ENCODE data around the gene HDAC4.

HDAC4 gene

DNA sequence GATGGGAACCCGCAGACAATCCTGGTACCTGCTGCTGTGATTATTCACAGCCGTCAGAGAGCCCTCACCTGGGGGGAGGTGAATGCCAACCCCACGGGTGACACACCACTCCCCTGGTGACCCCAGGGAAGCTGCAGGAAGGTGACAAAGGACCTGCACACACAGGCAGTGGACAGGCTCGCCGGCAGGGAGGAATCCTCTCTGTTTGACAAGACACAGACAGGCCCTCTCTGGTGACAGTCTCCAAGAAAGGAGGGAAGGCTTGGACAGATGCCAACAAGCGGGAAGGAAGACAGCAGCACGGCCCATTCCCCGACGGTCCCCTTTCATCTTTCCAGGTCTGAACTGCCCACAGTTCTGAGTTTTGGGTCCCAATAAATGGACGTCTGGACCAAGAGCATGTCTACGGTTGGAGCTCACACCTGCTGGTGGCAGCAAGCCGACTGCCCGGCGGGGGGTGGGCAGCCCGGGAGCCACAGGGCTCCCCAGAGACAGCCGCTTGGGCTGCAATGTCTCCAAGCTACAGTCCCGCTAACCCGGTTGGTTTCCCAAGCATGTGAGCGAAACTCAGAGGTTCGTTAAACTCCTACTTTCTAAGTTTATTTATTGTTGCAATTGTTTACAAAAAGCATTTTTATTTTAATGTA lies 31.8 kb downstream of the HDAC4 start:
- Histone ChIP-seq H3K4me3 (replicated peaks; ENCODE audit: insufficient read depth, low read length) (no peak overlapping the region), H3K27ac (replicated peaks) (no peak overlapping the region), H3K27me3 (ENCODE audit: insufficient read depth, poor library complexity, severe bottlenecking) (no peaks in the 10 kb centered on the region)
- DNase-seq (ENCODE audit: low read depth in 1 of 2, low spot score in 1 of 2): no peak
- TF ChIP-seq REST (IDR thresholded peaks at IDR 0.05; ENCODE audit: insufficient replicate concordance, low read depth): no peak

DNA sequence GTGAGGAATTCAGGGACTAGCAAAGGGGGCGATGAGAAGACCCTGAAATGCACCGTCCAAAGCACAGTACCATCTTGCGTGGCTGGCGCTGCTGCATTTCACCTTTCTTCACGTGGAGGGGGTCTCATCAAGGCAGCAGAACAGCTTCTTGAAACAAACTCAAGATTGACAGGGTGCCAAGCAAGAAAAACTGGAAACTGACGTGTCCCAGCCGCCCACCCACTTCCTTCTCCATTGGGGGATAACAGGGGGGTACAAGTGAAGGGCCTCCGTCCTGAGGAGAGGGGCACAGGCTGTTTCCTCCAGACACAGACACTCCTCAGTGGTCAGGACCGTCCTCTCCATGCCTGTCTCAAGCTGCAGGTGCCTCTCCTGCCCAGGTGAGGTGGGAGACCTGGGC lies 32.5 kb downstream of the HDAC4 start:
- no peak overlapping the region for H3K4me3 ChIP-seq (replicated peaks; ENCODE audit: insufficient read depth, low read length)
- no peaks in the 10 kb centered on the region for H3K27me3 ChIP-seq (ENCODE audit: insufficient read depth, poor library complexity, severe bottlenecking)
- TF ChIP-seq GABPA (IDR thresholded peaks at IDR 0.05; ENCODE audit: low read depth): no peak
- TF ChIP-seq SPI1 (IDR thresholded peaks at IDR 0.05; ENCODE audit: borderline replicate concordance, low read depth): no peak
- TF ChIP-seq POLR2AphosphoS5 (IDR thresholded peaks at IDR 0.05; ENCODE audit: low read depth): no peak
- TF ChIP-seq, protein P1, sequence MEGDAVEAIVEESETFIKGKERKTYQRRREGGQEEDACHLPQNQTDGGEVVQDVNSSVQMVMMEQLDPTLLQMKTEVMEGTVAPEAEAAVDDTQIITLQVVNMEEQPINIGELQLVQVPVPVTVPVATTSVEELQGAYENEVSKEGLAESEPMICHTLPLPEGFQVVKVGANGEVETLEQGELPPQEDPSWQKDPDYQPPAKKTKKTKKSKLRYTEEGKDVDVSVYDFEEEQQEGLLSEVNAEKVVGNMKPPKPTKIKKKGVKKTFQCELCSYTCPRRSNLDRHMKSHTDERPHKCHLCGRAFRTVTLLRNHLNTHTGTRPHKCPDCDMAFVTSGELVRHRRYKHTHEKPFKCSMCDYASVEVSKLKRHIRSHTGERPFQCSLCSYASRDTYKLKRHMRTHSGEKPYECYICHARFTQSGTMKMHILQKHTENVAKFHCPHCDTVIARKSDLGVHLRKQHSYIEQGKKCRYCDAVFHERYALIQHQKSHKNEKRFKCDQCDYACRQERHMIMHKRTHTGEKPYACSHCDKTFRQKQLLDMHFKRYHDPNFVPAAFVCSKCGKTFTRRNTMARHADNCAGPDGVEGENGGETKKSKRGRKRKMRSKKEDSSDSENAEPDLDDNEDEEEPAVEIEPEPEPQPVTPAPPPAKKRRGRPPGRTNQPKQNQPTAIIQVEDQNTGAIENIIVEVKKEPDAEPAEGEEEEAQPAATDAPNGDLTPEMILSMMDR (IDR thresholded peaks at IDR 0.05; ENCODE audit: insufficient read depth, low read length): no peak
- no peak for TF ChIP-seq REST (IDR thresholded peaks at IDR 0.05; ENCODE audit: insufficient replicate concordance, low read depth)
- H3K27ac ChIP-seq (replicated peaks): no peak overlapping the region
- no peak for DNase-seq (ENCODE audit: low read depth in 1 of 2, low spot score in 1 of 2)

DNA sequence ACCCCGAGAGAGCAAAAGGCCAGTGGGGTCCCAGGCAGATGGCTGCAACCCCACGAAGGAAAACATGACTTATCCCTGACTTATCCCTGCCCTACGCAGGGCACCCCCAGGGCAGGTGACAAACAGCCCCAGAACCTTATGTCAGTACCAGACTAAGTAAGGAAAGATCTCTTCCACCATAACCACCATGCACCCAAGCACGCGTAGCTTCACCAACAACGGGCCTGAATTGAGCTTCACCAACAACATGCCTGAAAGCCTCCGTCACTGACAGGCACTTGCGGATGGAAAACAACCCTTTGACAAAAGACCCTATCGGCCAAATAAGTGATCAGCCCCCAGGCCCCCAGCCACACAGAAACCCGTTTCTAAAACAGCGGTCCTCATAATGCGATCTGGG lies 34.1 kb downstream of the HDAC4 start:
- H3K27me3 ChIP-seq (ENCODE audit: insufficient read depth, poor library complexity, severe bottlenecking): no peaks in the 10 kb centered on the region

More for the DNA sequence above, 34.1 kb downstream of the HDAC4 start:
- H3K4me3 ChIP-seq (replicated peaks; ENCODE audit: insufficient read depth, low read length): no peak overlapping the region
- H3K27ac ChIP-seq (replicated peaks): no peak overlapping the region
- no peak for DNase-seq (ENCODE audit: low read depth in 1 of 2, low spot score in 1 of 2)
- TF ChIP-seq GABPA (IDR thresholded peaks at IDR 0.05; ENCODE audit: low read depth) (no peak), POLR2AphosphoS5 (IDR thresholded peaks at IDR 0.05; ENCODE audit: low read depth) (no peak), REST (IDR thresholded peaks at IDR 0.05; ENCODE audit: insufficient replicate concordance, low read depth) (no peak), SPI1 (IDR thresholded peaks at IDR 0.05; ENCODE audit: borderline replicate concordance, low read depth) (no peak)
- TF ChIP-seq, protein P1 (IDR thresholded peaks at IDR 0.05; ENCODE audit: insufficient read depth, low read length): no peak

All from HL-60 (cell line).